DMS 273 treated with DMSO at 0.1 percent for 48 hours (cell line): Measurements from ENCODE around the gene SPTBN1.

Source experiments
- DNase-seq: peaks from one replicate; lab custom pipeline; 2025; lab: John Stamatoyannopoulos, UW

Gene SPTBN1

DNA sequence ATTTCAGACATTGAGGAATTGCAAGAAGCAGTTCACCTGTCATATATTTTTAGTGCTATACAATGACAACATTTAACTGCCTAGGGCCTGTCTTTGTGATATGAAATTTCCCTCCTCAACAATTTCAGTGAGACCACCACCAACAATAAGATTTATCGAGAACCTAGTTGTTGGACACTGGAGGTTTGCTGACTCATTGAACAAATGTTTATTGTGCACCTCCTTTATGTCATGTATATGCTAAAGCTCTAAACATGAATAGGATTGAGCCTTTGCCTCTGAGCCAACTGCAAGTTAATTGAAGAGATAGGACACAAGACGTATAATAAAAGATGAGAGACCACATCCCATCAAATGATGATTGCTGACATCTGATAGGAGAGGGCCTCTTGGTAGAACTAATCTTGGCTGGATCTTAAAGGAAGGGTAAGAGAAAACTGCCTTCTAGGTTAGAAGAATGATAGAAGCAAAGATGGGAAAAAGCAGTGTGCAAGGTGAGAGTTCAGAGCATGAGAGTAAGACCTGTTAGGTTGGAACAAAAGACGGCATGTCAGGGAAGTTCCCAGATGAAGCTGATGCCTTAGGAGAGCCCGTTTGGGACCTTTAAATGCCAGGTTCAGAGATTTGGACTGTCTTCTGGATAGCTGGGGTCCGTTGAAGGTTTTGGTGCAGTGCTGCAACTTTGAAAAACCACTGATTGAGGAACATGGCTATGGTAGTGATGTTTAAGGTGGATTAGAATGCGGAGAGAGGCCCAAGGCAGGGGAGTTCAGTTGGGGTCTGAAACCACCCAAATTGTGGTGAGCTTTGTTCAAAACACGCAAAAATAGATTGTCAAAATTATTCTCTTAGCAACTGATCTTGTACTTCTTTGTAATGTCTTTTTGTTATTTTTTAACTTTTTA lies 134.3 kb downstream of the SPTBN1 start:
- no peak for DNase-seq

- no peak for DNase-seq
These were observed 135.4 kb downstream of the SPTBN1 start for GRCh38 chr2:54591551-54591950.

- no peak for DNase-seq
These were observed 137.1 kb downstream of the SPTBN1 start for GRCh38 chr2:54593249-54593648.

- no peak for DNase-seq
These were observed 137.9 kb downstream of the SPTBN1 start for GRCh38 chr2:54594048-54594447.

DNA sequence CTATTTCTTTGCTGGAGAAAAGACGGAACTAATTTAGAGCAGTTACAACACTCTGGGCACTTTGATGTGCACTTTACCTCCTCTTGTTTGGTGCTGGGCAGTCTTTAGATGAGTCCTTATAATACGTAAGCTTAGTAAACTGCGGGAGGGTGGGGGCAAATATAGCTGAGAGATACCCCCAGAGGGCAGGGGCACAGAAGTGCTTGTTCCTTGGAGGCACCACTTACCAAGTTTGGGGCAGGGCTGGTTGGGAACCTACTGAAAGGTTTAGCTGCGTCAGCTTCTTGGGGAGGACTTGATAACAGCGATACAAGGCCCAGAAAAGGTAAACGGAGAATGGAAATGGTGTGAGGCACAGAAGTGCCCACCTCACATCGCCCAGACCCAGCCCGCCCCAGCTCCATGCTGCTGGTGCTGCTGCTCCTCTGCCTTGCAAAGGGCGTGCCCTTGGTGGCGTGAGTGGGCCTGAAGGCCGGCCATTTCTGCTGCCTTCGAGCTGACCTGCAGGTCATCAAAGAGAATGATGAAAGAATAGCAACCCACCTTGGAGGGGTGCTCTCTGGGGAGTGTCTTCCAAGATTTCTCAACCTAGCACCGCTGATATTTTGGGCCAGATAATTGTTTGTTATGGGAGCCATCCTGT lies 139.2 kb downstream of the SPTBN1 start:
- DNase-seq, result no peak

- DNase-seq, result no peak
These were observed 140.1 kb downstream of the SPTBN1 start for GRCh38 chr2:54595999-54596902.

DNA sequence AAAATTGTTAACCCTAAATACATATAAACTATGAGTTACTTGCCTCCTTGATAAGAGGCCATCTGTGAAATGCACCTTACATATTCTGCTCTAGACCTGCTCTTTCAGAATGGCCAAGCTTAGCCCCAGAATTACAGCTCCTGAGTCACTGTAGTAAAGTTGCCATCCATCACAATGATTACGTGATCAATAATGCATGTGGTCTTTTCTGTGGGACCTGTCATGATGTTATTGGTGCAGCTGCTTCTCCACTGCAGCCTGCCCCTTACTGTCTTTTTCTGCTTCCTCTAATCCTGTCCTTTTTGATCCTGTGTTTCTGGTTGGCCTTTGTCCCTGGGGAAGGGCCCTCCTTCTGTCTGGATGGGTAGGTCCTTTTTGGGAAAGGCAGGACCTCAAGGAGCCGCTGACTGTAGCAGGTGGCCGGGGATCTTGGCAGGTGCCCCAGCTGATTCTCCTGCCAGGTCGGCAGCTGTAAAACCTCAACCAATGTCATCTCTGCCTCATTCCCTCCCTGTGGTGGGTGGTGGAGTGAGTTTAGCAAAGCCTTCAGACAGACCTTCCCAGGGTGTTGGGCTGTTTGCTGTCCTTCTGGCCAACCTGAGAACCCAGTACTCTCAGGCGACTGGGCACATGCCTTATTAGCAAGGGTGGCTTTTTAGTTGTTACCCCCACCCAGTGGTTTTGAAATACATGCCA lies 141.2 kb downstream of the SPTBN1 start:
- peak; percentile 59 for DNase-seq

- no peak for DNase-seq
These were observed 142.5 kb downstream of the SPTBN1 start for GRCh38 chr2:54598347-54599325.

DNA sequence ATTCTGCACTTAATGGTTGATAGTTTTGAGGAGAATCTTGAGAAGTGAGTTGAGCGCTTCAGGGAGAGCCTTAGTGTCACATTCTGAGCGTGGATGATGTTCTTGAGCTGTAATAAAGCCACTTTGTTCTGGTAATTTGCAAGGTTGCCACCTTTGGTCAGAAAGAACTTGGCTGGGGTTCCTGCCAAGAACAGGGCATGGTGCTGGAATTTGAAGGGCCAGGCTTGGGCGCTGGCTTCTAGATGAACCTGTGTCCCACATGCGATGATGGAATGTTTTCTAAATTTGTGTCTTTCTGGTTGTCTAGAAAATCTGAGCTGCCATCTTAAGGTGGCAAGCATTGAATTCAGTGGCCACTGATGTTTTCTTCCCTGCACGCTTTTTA lies 143.2 kb downstream of the SPTBN1 start:
- no peak for DNase-seq

DNA sequence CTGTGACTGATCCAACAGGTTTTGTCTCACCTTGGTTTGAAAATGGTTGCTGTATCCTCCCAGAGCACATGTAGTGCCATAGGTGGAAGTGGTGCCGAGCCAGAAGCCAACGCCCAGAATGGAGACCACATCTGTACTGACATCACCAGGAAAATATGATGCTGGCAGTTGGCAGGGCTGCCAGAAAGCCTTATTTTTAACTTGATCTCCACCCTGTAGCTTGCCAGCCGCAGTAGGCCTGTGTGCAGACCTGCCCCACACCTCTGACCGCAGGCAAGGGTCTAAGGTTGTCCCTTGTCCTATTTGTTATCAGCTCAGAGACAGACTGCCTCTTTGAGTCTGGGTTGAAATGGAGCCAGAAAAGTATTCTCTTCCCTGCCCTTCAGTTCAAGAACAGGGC lies 143.8 kb downstream of the SPTBN1 start:
- DNase-seq, result no peak

DNA sequence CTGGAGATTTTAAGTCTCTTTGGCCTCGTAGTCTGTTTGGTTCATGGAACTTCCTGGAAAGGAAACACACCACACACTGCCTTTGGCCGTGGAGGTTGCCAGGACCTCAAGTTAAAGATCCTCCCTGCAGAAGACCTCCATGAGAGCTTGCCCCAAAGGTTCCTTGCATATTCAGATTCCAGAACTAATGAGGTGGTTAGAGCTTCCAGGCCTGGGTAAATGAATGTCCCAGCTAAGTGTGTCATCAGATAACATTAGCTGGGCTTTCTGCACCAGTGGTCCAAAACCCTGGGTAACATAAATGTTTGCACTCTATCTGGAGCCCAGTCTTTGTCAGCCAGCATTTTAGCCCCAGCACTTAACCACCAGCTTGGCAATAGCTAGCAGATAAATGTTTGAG lies 145.2 kb downstream of the SPTBN1 start:
- no peak for DNase-seq

DNA sequence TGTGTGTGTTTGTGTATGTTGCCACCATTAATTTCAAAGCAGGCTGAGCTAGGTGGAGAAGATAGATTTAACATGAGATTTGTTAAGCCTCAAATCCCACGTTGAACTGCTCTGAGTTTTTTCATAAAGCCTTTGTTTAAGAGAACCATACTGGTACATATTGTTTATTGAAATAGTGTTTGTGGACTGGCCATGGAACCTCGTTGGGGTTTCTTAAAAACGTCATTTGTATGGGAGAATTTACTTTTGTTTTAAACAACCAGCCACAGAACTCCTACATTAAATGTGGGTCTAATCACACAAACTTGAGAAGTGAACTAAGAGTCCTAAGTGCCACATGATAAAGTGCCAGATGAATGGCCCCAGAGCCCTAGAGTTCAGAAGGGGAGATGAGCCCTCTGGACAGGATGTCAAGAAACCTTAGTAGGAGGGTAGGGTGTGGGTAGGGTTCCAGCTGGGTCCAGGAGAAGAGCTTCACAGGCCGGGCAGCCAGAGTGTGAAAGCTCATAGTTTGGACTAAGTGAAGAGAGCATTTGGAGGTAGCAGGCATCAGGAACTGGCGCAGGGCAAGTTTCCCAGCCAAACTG lies 146.7 kb downstream of the SPTBN1 start:
- DNase-seq, result no peak

DNA sequence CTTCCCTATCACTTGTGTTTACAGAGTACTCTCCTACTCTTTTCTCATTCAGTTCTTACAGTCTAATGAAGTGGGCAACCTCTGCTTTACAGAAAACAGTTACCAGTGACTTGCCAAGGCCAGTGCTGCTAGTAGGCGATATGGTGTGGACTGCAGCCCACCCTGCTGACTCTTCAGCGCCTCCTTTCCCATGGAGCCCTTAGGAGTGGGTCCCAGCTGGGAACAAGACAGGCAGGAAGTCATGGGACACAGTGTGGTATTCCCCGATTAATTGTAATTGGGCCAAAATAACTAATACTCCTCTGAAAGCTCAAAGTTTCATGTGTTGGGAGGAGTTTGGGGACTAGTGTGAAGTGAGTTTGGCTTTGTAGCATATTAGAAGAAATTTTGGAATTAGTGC lies 147.2 kb downstream of the SPTBN1 start:
- no peak for DNase-seq

DNA sequence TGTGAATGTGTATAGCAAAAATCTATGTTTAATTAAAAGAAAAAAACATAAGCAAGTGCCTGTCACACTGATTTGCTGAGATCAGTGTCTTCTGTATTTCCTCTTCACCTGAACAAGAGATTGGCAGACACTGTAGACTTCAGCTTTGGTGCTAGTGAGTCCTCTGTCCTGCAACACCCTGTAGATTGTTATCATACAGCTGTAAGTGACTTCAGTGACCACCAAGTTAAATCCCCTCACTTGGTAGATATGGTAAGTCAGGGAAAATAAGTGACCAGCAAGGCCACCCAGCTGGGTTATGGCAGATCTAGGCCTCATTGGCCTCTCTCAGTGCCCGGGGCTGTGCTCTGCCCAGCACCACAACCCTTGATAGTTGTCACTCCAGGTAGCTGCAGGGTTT lies 147.7 kb downstream of the SPTBN1 start:
- no peak for DNase-seq

DNA sequence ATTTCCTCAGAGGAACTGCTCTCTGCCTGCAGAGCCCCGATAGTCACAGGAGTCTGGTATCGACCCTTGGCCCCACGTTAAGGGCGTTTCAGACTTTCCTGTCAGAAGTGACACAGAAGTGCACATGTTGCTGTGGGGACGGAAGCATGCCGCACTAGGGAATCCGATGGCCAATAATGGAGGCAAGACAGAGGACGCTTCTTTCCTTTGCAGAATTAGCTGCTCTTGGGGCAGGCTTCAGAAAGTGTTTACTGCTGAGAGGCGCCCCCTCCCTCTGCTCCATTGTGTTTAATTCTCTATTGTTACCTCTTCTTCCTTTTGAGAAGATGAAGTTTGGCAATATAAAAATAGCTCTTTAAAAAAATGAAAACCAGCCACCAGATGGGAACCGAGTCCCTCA lies 148.7 kb downstream of the SPTBN1 start:
- no peak for DNase-seq

GRCh38 chr2:54605836-54606235 lies 149.7 kb downstream of the SPTBN1 start:
- DNase-seq, result no peak

DNA sequence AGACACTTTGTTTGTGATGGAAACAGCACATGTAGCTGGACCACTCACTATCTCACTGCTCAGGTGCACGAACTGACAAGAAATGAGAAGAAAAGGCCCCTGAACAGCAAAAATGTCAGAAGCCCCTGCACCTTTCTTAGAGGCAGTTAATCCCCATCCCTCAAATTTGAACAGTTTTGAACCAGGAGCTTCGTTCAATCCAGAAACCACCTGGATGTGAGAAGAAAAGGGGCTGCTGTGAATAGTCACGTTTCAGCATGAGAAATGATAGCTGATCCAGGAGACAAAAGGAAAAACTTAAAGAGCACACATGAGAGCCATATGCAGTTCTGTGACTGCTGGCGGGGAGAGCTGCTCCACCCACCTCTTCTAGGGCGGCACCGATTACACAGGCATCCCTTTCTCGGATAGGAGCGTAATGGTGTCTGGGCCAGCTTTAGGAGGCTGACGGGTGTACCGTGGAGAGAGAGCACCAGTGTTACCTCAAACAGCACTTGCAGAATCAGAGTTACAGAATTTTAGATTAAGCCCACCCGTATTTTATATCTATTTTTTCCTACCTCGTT lies 150.3 kb downstream of the SPTBN1 start:
- no peak for DNase-seq

DNA sequence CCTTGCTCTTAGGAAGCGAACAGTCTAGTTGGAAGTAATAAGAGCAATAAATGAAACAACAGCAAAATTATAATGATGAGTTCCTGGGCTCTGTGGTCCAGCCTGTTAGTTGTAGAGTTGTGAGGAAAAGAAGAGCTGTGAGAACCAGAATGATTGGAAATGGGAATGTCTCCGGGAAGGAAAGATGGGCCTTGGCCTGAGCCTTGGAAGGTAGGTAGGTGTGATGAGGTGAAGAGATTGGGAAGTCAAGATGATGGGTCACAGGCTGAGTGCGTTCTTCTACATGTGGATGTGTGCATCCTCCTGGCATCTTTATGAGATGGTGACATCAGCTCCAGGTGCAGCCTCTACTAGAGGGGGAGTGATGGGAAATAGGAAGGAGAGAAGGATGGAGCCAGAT lies 152.1 kb downstream of the SPTBN1 start:
- DNase-seq, result no peak

DNA sequence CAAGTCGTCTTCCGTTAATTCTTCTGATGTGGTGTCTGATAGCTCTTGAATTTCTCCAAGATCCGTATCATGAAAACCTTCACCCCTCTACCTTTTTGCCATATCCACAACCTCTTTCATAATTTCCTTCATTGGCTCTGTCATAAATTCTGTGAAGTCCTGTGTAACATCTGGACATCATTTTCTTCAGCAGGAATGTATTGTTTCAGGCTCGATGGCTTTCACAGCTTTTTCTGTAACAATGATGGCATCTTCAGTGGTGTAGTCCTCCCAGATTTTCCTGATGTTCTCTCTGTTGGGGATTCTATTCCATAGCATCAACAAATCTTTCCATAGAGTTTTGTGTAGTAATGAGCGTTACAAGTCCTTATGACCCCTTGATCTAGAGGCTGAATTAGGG lies 153.1 kb downstream of the SPTBN1 start:
- DNase-seq, result no peak

- DNase-seq, result no peak
These were observed 153.5 kb downstream of the SPTBN1 start for GRCh38 chr2:54609647-54610046.
